Natural killer cell (primary cell): ENCODE measurements around the gene DNMBP. TPM values are rescaled to one million over a fixed set of nuclear protein-coding genes. Genes with fewer than 3 reads are reported as not detected.

Source experiments
- ATAC-seq, 3 donors: fragments of 150-1000 bp in 2 of 3; fragments of 200-7000 bp in 1 of 3; cut with Tn5 transposase; 1 replicate in 1 of 3; 2 replicates in 2 of 3; pipeline ENCODE4 v1.10.0; 2021; ENCODE audit warnings: mild to moderate bottlenecking in 2 of 3, moderate library complexity in 2 of 3
- DNase-seq, 2 donors: peaks; one replicate each; pipeline versions ENCODE4 v3.0.0 to v3.0.0-alpha.2; 2013 to 2021; ENCODE audit warnings: mixed read lengths in 1 of 2
- H3K27ac ChIP-seq: one replicate; pipeline ENCODE4 v1.5.1; 2013; ENCODE audit warnings: mild to moderate bottlenecking, low read length
- H3K27me3 ChIP-seq: one replicate; pipeline ENCODE4 v1.6.1; 2013; ENCODE audit warnings: low read length; ENCODE audit not compliant: control insufficient read depth, insufficient read depth
- H3K36me3 ChIP-seq: one replicate; pipeline ENCODE4 v1.6.1; 2013; ENCODE audit warnings: low read length; ENCODE audit not compliant: control insufficient read depth, insufficient read depth
- H3K4me1 ChIP-seq: one replicate; pipeline ENCODE4 v1.6.1; 2013; ENCODE audit warnings: low read length; ENCODE audit not compliant: control insufficient read depth, insufficient read depth
- H3K4me3 ChIP-seq: one replicate; pipeline ENCODE4 v1.5.1; 2013; ENCODE audit warnings: low read length
- H3K9me3 ChIP-seq: one replicate; pipeline ENCODE4 v1.6.1; 2013; ENCODE audit warnings: low read length; ENCODE audit not compliant: control insufficient read depth, insufficient read depth
- H3K27ac Mint-ChIP-seq, 2 donors: one replicate each; pipeline ENCODE4 v1.8.0; 2022; ENCODE audit warnings: mild to moderate bottlenecking in 2 of 2, mixed read lengths in 2 of 2, moderate library complexity in 1 of 2
- H3K27me3 Mint-ChIP-seq, 2 donors: one replicate each; pipeline ENCODE4 v1.8.0; 2022; ENCODE audit warnings: low read depth in 2 of 2, mixed read lengths in 2 of 2
- H3K36me3 Mint-ChIP-seq: one replicate; pipeline ENCODE4 v1.8.0; 2022; ENCODE audit warnings: mixed read lengths
- H3K4me1 Mint-ChIP-seq, 2 donors: one replicate each; pipeline ENCODE4 v1.8.0; 2022; ENCODE audit warnings: mixed read lengths in 2 of 2
- H3K4me3 Mint-ChIP-seq: one replicate; pipeline ENCODE4 v1.8.0; 2022; ENCODE audit warnings: mild to moderate bottlenecking, moderate library complexity, mixed read lengths
- H3K9me3 Mint-ChIP-seq, 2 donors: one replicate each; pipeline ENCODE4 v1.8.0; 2022; ENCODE audit warnings: mixed read lengths in 2 of 2
- CTCF ChIP-seq: fragments of 200-600 bp; IDR thresholded peaks from one replicate; pipeline ENCODE4 v1.8.0; 2022; ENCODE audit warnings: antibody characterized with exemption
- WGBS: methylation state at CpG from one replicate; pipeline ENCODE4 v1.1.7; 2013; ENCODE audit warnings: missing lambda C conversion rate; ENCODE audit not compliant: insufficient coverage; 5-methylcytosine and 5-hydroxymethylcytosine counted together
- intact Hi-C: fragments of 100-400 bp; cut with micrococcal nuclease; formaldehyde crosslinking; loops from one replicate; pipeline ENCODE4 v1.14.2; 2022
- total RNA-seq, 4 donors: library from RNA; stranded (reverse); fragments of 120-200 nt in 1 of 4; gene quantifications; one replicate each; pipeline versions ENCODE4 v1.2.3 to v1.2.4, GENCODE V29; 2013 to 2022

DNMBP gene
- total RNA-seq, 3 donors from 2014 or later (not counting 1 experiment from before 2014, with no cell fraction given): 13.8 to 15.4 (median 14.4) TPM

GRCh38 chr10:99874341-99875085, 135.2 kb downstream of the DNMBP start:
- no peak for ATAC-seq
- H3K9me3 ChIP-seq: no peaks in the 10 kb centered on the region
- peaks cover 17% of the 10 kb centered on the region for H3K36me3 ChIP-seq
- peaks cover 12% of the 10 kb centered on the region for H3K4me1 ChIP-seq
- no peak overlapping the region for H3K4me3 Mint-ChIP-seq
- peaks cover 7% of the 10 kb centered on the region in 2 donors for H3K4me1 Mint-ChIP-seq
- WGBS: 94% methylated on average over 9 of the region's 9 CpGs
- H3K4me3 ChIP-seq: no peak overlapping the region
- H3K36me3 Mint-ChIP-seq: peaks cover 33% of the 10 kb centered on the region
- H3K27me3 Mint-ChIP-seq: peaks cover 6 to 11% of the 10 kb centered on the region in 2 donors
- no peaks in the 10 kb centered on the region for H3K27me3 ChIP-seq
- peak overlapping the region in 1 of 2 donors; percentile 8 for H3K27ac Mint-ChIP-seq
- no peaks in the 10 kb centered on the region for H3K9me3 Mint-ChIP-seq
- no peak for TF ChIP-seq CTCF
- intact Hi-C loops: no loop called here
- DNase-seq: no peak
- no peak overlapping the region for H3K27ac ChIP-seq

GRCh38 chr10:99873846-99874245, 135.9 kb downstream of the DNMBP start:
- Histone ChIP-seq H3K27ac (no peak overlapping the region), H3K27me3 (no peaks in the 10 kb centered on the region), H3K4me1 (peaks cover 12% of the 10 kb centered on the region), H3K36me3 (peaks cover 13% of the 10 kb centered on the region), H3K9me3 (no peaks in the 10 kb centered on the region), H3K4me3 (no peak overlapping the region)
- Mint-ChIP-seq H3K27ac (no peak overlapping the region), H3K4me3 (no peak overlapping the region), H3K27me3 (peaks cover 6 to 11% of the 10 kb centered on the region in 2 donors), H3K9me3 (no peaks in the 10 kb centered on the region), H3K4me1 (peaks cover 7% of the 10 kb centered on the region in 2 donors), H3K36me3 (peaks cover 27% of the 10 kb centered on the region)
- intact Hi-C loops: no loop called here
- ATAC-seq: no peak
- DNase-seq: no peak
- over 99% methylated on average over 5 of the region's 5 CpGs for WGBS
- TF ChIP-seq CTCF: no peak

- Histone ChIP-seq H3K4me3 (no peak overlapping the region), H3K36me3 (peaks cover 6% of the 10 kb centered on the region), H3K27me3 (no peaks in the 10 kb centered on the region), H3K9me3 (no peaks in the 10 kb centered on the region), H3K27ac (no peak overlapping the region), H3K4me1 (peaks cover 12% of the 10 kb centered on the region)
- DNase-seq (no peak), ATAC-seq (no peak)
- intact Hi-C loops: no loop called here
- no peak overlapping the region for H3K27ac Mint-ChIP-seq
- H3K27me3 Mint-ChIP-seq: peaks cover 8 to 12% of the 10 kb centered on the region in 2 donors
- no peak overlapping the region for H3K4me3 Mint-ChIP-seq
- peaks cover 7% of the 10 kb centered on the region in 2 donors for H3K4me1 Mint-ChIP-seq
- WGBS: 78% methylated on average over 5 of the region's 5 CpGs
- H3K36me3 Mint-ChIP-seq: peaks cover 18% of the 10 kb centered on the region
- no peaks in the 10 kb centered on the region for H3K9me3 Mint-ChIP-seq
- no peak for TF ChIP-seq CTCF
Observed at GRCh38 chr10:99872367-99873162, 137.2 kb downstream of the DNMBP start.
